Ishikawa (cell line): ENCODE measurements around the gene SHMT1.

Experiments
- CEBPB ChIP-seq: IDR thresholded peaks from 2 replicates; pipeline ENCODE4 v1.6.1; 2012
- CREB1 ChIP-seq: IDR thresholded peaks from 2 replicates; pipeline ENCODE4 v1.6.1; 2012; ENCODE audit warnings: low read depth
- EGR1 ChIP-seq: IDR thresholded peaks from 2 replicates; pipeline ENCODE4 v1.6.1; 2012
- EP300 ChIP-seq: IDR thresholded peaks from 2 replicates; pipeline ENCODE4 v1.6.1; 2012; ENCODE audit warnings: borderline replicate concordance
- FOXM1 ChIP-seq: IDR thresholded peaks from 2 replicates; pipeline ENCODE4 v1.6.1; 2012; ENCODE audit warnings: low read depth, borderline replicate concordance
- MAX ChIP-seq: IDR thresholded peaks from 2 replicates; pipeline ENCODE4 v1.6.1; 2012
- NFIC ChIP-seq: IDR thresholded peaks from 2 replicates; pipeline ENCODE4 v1.6.1; 2012
- RAD21 ChIP-seq: IDR thresholded peaks from 2 replicates; pipeline ENCODE4 v1.6.1; 2012; ENCODE audit warnings: low read depth
- REST ChIP-seq: IDR thresholded peaks from 2 replicates; pipeline ENCODE4 v1.6.1; 2012; ENCODE audit warnings: low read depth, mild to moderate bottlenecking
- TAF1 ChIP-seq: IDR thresholded peaks from 2 replicates; pipeline ENCODE4 v1.6.1; 2012; ENCODE audit warnings: low read depth, mild to moderate bottlenecking
- TCF12 ChIP-seq: IDR thresholded peaks from 2 replicates; pipeline ENCODE4 v1.6.1; 2012; ENCODE audit warnings: low read depth
- TEAD4 ChIP-seq: IDR thresholded peaks from 2 replicates; pipeline ENCODE4 v1.6.1; 2012
- USF1 ChIP-seq: IDR thresholded peaks from 2 replicates; pipeline ENCODE4 v1.6.1; 2012
- YY1 ChIP-seq: IDR thresholded peaks from 2 replicates; pipeline ENCODE4 v1.6.1; 2012; ENCODE audit warnings: low read depth
- ZBTB7A ChIP-seq: IDR thresholded peaks from 2 replicates; pipeline ENCODE4 v1.6.1; 2012; ENCODE audit warnings: low read depth

The SHMT1 gene

GRCh38 chr17:18321309-18321708 is 42.0 kb downstream of the SHMT1 start:
- TF ChIP-seq CREB1 (no peak), TEAD4 (no peak), TAF1 (no peak), RAD21 (no peak), FOXM1 (no peak), NFIC (no peak), MAX (no peak), YY1 (no peak), USF1 (no peak), ZBTB7A (no peak), EGR1 (no peak), REST (no peak), EP300 (no peak)

GRCh38 chr17:18320301-18320700 is 43.0 kb downstream of the SHMT1 start:
- TF ChIP-seq ZBTB7A (no peak), RAD21 (no peak), REST (no peak), EP300 (no peak), MAX (no peak), TEAD4 (no peak), CREB1 (no peak), FOXM1 (no peak), NFIC (no peak), EGR1 (no peak), TAF1 (no peak), TCF12 (no peak), USF1 (no peak), CEBPB (no peak), YY1 (no peak)

- TF ChIP-seq YY1, result no peak
These were observed 43.6 kb downstream of the SHMT1 start for GRCh38 chr17:18319604-18320256.

DNA sequence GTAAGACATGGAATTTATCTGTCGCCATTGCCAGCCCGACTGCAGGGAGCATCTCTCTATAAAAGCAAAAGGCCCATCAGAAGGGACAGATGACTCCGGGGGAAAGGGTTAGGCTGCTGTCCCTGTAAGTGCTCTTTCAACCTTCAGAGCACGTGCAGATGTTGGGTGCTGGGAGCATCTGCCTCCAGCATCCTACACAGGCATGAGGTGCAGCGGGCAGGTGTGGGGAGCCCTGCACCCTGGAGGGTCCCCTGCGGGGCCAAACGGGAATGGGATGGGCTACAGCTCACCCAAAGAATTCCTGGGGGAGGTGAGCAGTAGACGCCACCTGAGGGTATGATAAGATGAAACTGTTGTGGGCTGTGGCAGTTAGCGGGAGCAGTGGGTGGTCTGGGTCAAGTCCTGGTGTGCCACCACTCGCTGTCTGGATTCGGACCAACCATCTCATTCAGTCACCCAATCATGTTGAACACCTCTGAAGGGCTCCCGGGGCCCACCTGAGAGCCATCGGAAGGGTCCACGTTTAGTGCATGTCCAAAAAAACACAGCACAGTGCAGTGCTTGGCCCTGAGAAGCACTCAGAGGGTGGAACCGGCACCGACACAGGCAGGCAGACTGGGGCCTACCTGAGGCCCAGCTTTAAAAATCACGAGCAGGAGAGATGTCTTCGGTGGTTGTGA is 44.4 kb downstream of the SHMT1 start:
- TF ChIP-seq YY1 (no peak), EGR1 (no peak), EP300 (no peak), REST (no peak), NFIC (no peak), RAD21 (no peak), USF1 (no peak), CREB1 (no peak), TAF1 (no peak), FOXM1 (no peak), ZBTB7A (no peak), TEAD4 (no peak)
